ENCODE data around the gene SUCLA2. TPM values are rescaled to one million over a fixed set of nuclear protein-coding genes. Genes with fewer than 3 reads are reported as not detected.

SUCLA2 gene
- total RNA-seq, 2 donors from 2014 or later, result 42.1 to 45.7 TPM

DNA sequence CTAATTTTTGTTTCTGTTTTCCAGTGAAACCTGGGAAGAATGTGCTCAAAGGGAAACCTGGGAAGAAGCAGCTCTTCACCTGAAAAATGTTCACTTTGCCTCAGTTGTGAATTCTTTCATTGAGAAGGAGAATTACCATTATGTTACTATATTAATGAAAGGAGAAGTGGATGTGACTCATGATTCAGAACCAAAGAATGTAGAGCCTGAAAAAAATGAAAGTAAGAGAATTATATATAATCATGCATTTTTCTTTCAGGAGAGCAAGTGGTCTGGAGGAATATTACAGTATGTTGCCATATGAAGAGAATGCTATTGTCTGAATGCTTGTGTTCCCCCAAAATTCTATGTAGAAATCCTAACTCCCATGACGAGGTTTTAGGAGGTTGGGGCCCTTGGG, 39.8 kb upstream of the SUCLA2 start:
- Histone ChIP-seq H3K27me3 (replicated peaks; ENCODE audit: insufficient read depth) (no peaks in the 10 kb centered on the region), H3K36me3 (no peaks in the 10 kb centered on the region), H3K27ac (no peak overlapping the region), H3K9me3 (no peaks in the 10 kb centered on the region), H3K4me1 (replicated peaks) (no peaks in the 10 kb centered on the region), H3K4me3 (no peak overlapping the region)
- intact Hi-C loops (cut with DNase I), result no loop called here
- WGBS, result 89% methylated on average over 1 of the region's 1 CpG
- TF ChIP-seq POLR2AphosphoS5 (IDR thresholded peaks at IDR 0.05) (no peak), POLR2A (IDR thresholded peaks at IDR 0.05) (no peak)
- TF ChIP-seq, protein P1, sequence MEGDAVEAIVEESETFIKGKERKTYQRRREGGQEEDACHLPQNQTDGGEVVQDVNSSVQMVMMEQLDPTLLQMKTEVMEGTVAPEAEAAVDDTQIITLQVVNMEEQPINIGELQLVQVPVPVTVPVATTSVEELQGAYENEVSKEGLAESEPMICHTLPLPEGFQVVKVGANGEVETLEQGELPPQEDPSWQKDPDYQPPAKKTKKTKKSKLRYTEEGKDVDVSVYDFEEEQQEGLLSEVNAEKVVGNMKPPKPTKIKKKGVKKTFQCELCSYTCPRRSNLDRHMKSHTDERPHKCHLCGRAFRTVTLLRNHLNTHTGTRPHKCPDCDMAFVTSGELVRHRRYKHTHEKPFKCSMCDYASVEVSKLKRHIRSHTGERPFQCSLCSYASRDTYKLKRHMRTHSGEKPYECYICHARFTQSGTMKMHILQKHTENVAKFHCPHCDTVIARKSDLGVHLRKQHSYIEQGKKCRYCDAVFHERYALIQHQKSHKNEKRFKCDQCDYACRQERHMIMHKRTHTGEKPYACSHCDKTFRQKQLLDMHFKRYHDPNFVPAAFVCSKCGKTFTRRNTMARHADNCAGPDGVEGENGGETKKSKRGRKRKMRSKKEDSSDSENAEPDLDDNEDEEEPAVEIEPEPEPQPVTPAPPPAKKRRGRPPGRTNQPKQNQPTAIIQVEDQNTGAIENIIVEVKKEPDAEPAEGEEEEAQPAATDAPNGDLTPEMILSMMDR (IDR thresholded peaks at IDR 0.05), result no peak
- DNase-seq (ENCODE audit: low spot score), result no peak

DNA sequence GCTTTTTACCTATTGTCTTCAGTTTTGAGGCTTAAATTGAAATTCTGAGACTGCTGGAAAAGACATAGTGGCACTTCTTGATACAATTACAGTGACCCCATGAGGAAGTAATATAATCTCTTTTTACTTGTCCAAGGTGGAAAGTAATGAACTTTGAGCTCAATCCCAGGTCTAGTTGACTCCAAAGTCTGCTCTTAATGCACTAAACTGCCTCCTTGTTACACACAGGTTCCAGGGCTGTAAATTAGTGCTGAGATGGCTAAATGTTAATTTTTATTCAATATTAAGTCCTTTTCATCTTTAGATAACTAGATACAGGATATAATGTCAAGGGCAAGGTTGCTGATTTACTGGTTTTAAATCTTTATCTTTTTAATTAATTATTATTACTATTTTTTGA, 39.0 kb upstream of the SUCLA2 start:
- TF ChIP-seq POLR2A (IDR thresholded peaks at IDR 0.05) (no peak), POLR2AphosphoS5 (IDR thresholded peaks at IDR 0.05) (no peak)
- TF ChIP-seq, protein P1 (IDR thresholded peaks at IDR 0.05), result no peak
- intact Hi-C loops (cut with DNase I), result no loop called here
- Histone ChIP-seq H3K27me3 (replicated peaks; ENCODE audit: insufficient read depth) (no peaks in the 10 kb centered on the region), H3K4me1 (replicated peaks) (no peaks in the 10 kb centered on the region), H3K9me3 (no peaks in the 10 kb centered on the region), H3K27ac (no peak overlapping the region), H3K36me3 (no peaks in the 10 kb centered on the region), H3K4me3 (no peak overlapping the region)
- DNase-seq (ENCODE audit: low spot score), result no peak

DNA sequence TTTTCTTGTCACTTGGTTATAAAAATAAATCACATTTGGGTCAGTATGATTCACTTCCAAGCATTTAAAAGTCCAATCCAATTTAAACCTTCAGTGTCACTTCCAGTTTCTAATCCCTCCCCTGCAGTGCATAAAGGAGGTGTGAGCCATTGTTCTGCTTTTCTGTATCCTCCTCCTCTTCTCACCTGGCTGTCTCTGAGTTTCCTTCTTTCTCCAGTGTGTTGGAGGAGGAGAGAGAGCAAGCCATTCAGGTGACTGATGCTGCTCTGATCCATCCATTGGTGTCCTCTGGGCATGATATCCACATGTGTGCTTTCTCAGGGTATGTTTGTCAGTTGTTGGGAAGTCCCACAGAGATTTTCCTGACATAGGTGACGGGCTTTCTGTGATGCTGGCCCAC, 37.7 kb upstream of the SUCLA2 start:
- no peaks in the 10 kb centered on the region for H3K9me3 ChIP-seq
- intact Hi-C loops (cut with DNase I), result loop anchor here (5.0 kb wide), 2 partner anchors 194 to 264 kb away; partner anchors contain the start of genes ITM2B and RB1
- peak overlapping the region; percentile 96 for H3K27ac ChIP-seq
- 73% methylated on average over 1 of the region's 1 CpG for WGBS
- TF ChIP-seq POLR2A (IDR thresholded peaks at IDR 0.05), result no peak
- no peak for TF ChIP-seq POLR2AphosphoS5 (IDR thresholded peaks at IDR 0.05)
- TF ChIP-seq, protein P1 (IDR thresholded peaks at IDR 0.05), result no peak
- no peak for DNase-seq (ENCODE audit: low spot score)
- H3K4me1 ChIP-seq (replicated peaks), result no peaks in the 10 kb centered on the region
- no peaks in the 10 kb centered on the region for H3K27me3 ChIP-seq (replicated peaks; ENCODE audit: insufficient read depth)
- no peaks in the 10 kb centered on the region for H3K36me3 ChIP-seq
- no peak overlapping the region for H3K4me3 ChIP-seq

DNA sequence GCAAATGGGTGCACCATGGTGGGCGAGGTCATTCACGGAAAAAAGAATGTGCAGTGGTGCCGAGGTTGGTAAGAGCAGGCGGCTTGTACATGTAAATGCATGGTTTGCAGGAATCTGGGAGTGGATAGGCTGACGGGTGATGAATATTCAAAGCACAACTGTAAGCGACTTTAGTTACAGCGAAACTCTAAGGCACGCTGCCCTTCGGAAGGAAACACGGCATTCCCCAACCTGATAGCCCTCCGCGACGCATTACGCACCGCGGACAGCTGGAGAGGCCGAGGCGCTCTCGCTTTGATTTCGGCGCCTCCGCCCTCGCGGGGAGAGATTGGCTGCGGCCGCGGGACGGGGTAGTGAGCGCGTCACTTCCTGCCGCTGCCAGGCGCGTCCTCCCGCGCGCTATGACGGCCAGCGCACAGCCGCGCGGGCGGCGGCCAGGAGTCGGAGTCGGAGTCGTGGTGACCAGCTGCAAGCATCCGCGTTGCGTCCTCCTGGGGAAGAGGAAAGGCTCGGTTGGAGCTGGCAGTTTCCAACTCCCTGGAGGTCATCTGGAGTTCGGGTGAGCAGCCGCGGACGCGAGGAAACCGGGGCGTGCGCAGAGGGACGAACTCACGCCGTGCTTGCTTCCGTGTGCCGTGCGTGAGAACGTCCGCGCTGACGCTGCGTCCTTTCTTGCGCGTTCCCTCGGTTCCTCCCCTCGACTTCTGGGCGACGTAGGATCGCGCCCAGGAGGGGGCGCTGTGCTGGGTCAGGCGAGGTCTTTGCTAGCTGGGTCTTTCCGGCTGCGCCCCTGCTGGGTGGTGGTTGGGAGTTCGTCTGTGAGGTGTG, 36.5 kb upstream of the SUCLA2 start, which contains the start of gene NUDT15:
Gene NUDT15, plus strand, starts transcription at position 381 of the 828 bp plus-strand sequence. Its CDS starts 21 bp downstream, at position 402.
- TF ChIP-seq POLR2A (IDR thresholded peaks at IDR 0.05), result peak; percentile 75
- peak; percentile 93 for TF ChIP-seq POLR2AphosphoS5 (IDR thresholded peaks at IDR 0.05)
- TF ChIP-seq, protein P1 (IDR thresholded peaks at IDR 0.05), result peak; percentile 97 to 98 (median 97)
- Histone ChIP-seq H3K4me3 (peak within 1 kb of the TSS; percentile 62 to 63), H3K36me3 (no peaks in the 10 kb centered on the region), H3K4me1 (replicated peaks) (no peaks in the 10 kb centered on the region), H3K9me3 (no peaks in the 10 kb centered on the region), H3K27ac (peak within 1 kb of the TSS; percentile 96), H3K27me3 (replicated peaks; ENCODE audit: insufficient read depth) (no peaks in the 10 kb centered on the region)
- DNase-seq (ENCODE audit: low spot score), result peak; percentile 92
- intact Hi-C loops (cut with DNase I), result loop anchor here (5.0 kb wide), 2 partner anchors 195 to 265 kb away; partner anchors contain the start of genes ITM2B and RB1
- under 1% methylated on average over 73 of the region's 82 CpGs for WGBS
